BLaER1 (cell line): ENCODE data around the gene NACC2.

Experiments used
- H3K27ac ChIP-seq: shearing (Covaris generic); formaldehyde crosslinking; 2 replicates; pipeline ENCODE4 v1.8.1; 2022
- H3K27me3 ChIP-seq: shearing (Covaris generic); formaldehyde crosslinking; 2 replicates; pipeline ENCODE4 v1.8.1; 2022
- H3K36me3 ChIP-seq: shearing (Covaris generic); formaldehyde crosslinking; 2 replicates; pipeline ENCODE4 v1.8.1; 2022
- H3K4me1 ChIP-seq: shearing (Covaris generic); formaldehyde crosslinking; 2 replicates; pipeline ENCODE4 v1.8.1; 2022
- H3K4me2 ChIP-seq: shearing (Covaris generic); formaldehyde crosslinking; 2 replicates; pipeline ENCODE4 v1.8.1; 2022
- H3K4me3 ChIP-seq: shearing (Covaris generic); formaldehyde crosslinking; 2 replicates; pipeline ENCODE4 v1.8.1; 2022
- H3K9ac ChIP-seq: shearing (Covaris generic); formaldehyde crosslinking; 2 replicates; pipeline ENCODE4 v1.8.1; 2022
- H3K9me3 ChIP-seq: shearing (Covaris generic); formaldehyde crosslinking; 2 replicates; pipeline ENCODE4 v1.8.1; 2022
- H4K20me1 ChIP-seq: shearing (Covaris generic); formaldehyde crosslinking; 2 replicates; pipeline ENCODE4 v1.8.1; 2022
- Cebpa-rat ChIP-seq: shearing (Covaris generic); IDR thresholded peaks from 2 replicates; pipeline ENCODE4 v1.8.1; 2022

NACC2 gene

GRCh38 chr9:136129176-136129575 lies 34.1 kb upstream of the NACC2 start:
- Histone ChIP-seq H3K27me3 (peaks cover 27% of the 10 kb centered on the region), H3K9ac (no peak overlapping the region), H3K4me3 (no peak overlapping the region), H3K4me1 (peaks cover 14% of the 10 kb centered on the region), H3K9me3 (peaks cover 7% of the 10 kb centered on the region; the same call in 1 of the 2 replicates), H3K27ac (no peak overlapping the region), H3K4me2 (no peak overlapping the region), H3K36me3 (no peaks in the 10 kb centered on the region), H4K20me1 (no peaks in the 10 kb centered on the region)
- TF ChIP-seq Cebpa-rat = no peak

GRCh38 chr9:136128436-136128835 lies 33.3 kb upstream of the NACC2 start:
- H3K36me3 ChIP-seq = no peaks in the 10 kb centered on the region
- H3K4me1 ChIP-seq = peaks cover 7% of the 10 kb centered on the region
- TF ChIP-seq Cebpa-rat = no peak
- peaks cover 7% of the 10 kb centered on the region; the same call in 1 of the 2 replicates for H3K9me3 ChIP-seq
- peaks cover 19% of the 10 kb centered on the region for H3K27me3 ChIP-seq
- no peak overlapping the region for H3K4me3 ChIP-seq
- H3K4me2 ChIP-seq = no peak overlapping the region
- no peaks in the 10 kb centered on the region for H4K20me1 ChIP-seq
- H3K27ac ChIP-seq = no peak overlapping the region
- H3K9ac ChIP-seq = no peak overlapping the region

DNA sequence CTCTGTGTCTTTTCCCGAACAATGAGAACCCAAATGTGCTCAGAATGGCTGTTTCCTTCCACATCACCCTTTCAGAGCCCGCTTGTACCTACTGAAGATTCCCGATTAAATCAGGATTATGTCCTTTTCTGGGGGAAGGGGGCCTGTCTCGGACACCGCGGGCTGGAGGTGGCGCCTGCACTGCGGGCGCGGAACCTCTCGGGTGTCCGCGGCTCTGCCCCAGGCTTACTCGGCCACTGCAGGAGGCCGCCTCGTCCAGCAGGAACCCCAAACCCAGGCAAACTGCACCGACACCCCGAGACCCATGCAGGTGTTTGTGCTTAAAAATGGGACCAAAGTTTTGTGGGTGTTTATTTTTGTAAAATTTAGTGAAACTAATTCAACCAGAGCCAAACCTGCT lies 32.2 kb upstream of the NACC2 start:
- TF ChIP-seq Cebpa-rat = no peak
- Histone ChIP-seq H3K4me1 (peaks cover 4% of the 10 kb centered on the region; the same call in 1 of the 2 replicates), H4K20me1 (no peaks in the 10 kb centered on the region), H3K9ac (no peak overlapping the region), H3K9me3 (peaks cover 7% of the 10 kb centered on the region; the same call in 1 of the 2 replicates), H3K4me2 (no peak overlapping the region), H3K27ac (no peak overlapping the region), H3K4me3 (no peak overlapping the region), H3K36me3 (no peaks in the 10 kb centered on the region), H3K27me3 (peaks cover 10% of the 10 kb centered on the region)

DNA sequence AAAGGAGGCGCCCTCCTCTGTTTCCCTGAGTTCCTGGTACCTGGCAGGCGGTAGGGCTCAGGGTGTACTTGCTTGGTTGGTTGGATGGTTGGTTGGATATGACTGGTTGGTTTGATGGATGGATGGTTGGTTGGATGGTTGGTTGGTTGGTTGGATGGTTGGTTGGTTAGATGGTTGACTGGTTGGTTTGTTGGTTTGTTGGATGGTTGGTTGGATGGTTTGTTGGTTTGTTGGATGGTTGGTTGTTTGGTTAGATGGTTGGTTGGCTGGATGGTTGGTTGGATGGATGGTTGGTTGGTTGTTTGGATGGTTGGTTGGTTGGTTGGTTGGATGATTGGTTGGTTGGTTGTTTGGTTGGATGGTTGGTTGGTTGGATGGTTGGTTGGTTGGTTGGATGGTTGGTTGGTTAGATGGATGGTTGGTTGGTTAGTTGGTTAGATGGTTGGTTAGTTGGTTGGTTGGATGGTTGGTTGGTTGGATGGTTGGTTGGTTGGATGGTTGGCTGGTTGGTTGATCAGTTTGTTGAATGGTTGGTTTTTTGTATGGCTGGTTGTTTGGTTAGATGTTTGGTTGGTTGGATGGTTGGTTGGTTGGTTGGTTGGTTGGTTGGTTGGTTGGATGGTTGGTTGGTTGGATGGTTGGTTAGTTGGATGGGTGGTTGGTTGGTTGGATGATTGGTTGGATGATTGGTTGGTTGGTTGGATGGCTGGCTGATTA lies 30.0 kb upstream of the NACC2 start:
- TF ChIP-seq Cebpa-rat = no peak

DNA sequence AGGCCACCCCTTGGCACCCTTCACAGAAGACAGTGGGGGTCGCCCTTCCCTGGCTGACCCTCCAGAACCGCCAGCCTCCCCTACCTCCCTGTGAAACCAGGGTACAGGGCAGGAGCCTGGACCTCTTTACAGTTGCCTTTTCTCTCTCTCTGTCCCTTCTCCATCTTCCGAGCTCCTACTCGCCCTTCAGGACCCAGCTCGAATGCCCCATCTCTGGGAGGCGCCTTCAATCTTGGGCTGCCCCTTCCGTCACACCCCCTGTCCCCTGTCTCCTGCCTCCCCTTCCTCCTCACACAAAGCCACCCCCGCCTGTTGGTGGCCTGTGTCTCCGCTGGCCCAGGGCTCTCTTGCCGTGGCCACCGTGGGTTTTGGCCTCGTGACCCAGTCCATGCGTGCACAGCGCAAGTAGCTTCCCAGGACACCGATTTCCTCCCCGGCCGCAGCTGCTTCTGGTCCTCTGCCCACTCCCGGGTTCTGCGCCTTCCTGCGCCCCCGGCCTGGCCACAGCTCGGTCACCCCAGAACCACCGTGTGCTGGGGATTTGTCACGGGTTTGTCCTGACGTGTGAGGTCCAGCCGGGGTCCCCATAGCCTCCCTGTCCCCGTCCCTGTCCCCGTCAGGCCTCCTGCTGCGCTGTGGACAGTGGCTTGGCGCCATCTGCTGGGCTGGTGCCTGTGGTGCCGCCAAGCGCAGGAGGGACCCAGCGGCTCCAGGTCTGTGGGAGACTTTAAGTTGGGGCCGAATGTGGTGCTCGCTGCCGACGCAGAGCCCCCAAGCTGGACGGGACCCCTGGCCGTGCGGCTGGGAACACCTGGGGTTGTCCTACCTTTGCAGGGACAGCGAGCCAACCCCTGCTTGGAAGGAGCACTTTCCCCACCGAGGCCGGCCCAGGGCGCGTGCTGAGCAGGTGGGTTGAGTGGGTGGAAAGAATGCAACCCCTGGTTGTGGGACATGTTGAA lies 27.6 kb upstream of the NACC2 start:
- peak overlapping the region; percentile 43 for H3K4me2 ChIP-seq
- no peaks in the 10 kb centered on the region for H3K36me3 ChIP-seq
- peaks cover 25% of the 10 kb centered on the region for H3K4me1 ChIP-seq
- no peak for TF ChIP-seq Cebpa-rat
- no peaks in the 10 kb centered on the region for H4K20me1 ChIP-seq
- H3K9me3 ChIP-seq = peaks cover 7% of the 10 kb centered on the region; the same call in 1 of the 2 replicates
- no peak overlapping the region for H3K9ac ChIP-seq
- no peak overlapping the region for H3K4me3 ChIP-seq
- H3K27me3 ChIP-seq = no peaks in the 10 kb centered on the region
- H3K27ac ChIP-seq = no peak overlapping the region

More for the DNA sequence above, 30.0 kb upstream of the NACC2 start:
- no peak overlapping the region for H3K27ac ChIP-seq
- H4K20me1 ChIP-seq = no peaks in the 10 kb centered on the region
- no peak overlapping the region for H3K4me3 ChIP-seq
- H3K9me3 ChIP-seq = peaks cover 7% of the 10 kb centered on the region; the same call in 1 of the 2 replicates
- peaks cover 17% of the 10 kb centered on the region for H3K4me1 ChIP-seq
- no peaks in the 10 kb centered on the region for H3K27me3 ChIP-seq
- H3K4me2 ChIP-seq = no peak overlapping the region
- no peaks in the 10 kb centered on the region for H3K36me3 ChIP-seq
- no peak overlapping the region for H3K9ac ChIP-seq

DNA sequence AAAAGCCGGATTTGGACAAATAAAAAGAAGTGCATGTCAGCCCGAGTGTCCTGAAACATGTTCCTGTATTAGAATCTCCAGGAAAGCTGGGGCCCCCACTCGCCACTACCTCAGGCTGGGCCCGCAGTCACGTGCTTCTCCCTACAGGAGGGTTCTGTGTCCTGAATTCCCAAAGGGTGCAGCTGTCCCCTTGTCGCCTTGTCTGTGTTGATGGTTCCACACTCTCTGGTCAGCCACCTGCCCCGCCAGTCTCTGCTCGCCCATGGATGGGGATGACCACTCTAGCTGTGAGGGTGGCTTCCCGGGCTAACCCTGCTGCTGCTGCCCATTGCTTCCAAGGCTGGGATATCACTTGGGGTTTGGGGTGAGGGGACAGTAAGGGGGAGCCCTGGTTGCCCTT lies 26.7 kb upstream of the NACC2 start:
- Histone ChIP-seq H3K36me3 (peaks cover 5% of the 10 kb centered on the region), H3K27ac (no peak overlapping the region), H3K4me1 (peaks cover 34% of the 10 kb centered on the region), H3K9me3 (peaks cover 7% of the 10 kb centered on the region; the same call in 1 of the 2 replicates), H3K27me3 (no peaks in the 10 kb centered on the region), H4K20me1 (no peaks in the 10 kb centered on the region), H3K4me3 (no peak overlapping the region), H3K9ac (no peak overlapping the region), H3K4me2 (no peak overlapping the region)
- TF ChIP-seq Cebpa-rat = no peak

DNA sequence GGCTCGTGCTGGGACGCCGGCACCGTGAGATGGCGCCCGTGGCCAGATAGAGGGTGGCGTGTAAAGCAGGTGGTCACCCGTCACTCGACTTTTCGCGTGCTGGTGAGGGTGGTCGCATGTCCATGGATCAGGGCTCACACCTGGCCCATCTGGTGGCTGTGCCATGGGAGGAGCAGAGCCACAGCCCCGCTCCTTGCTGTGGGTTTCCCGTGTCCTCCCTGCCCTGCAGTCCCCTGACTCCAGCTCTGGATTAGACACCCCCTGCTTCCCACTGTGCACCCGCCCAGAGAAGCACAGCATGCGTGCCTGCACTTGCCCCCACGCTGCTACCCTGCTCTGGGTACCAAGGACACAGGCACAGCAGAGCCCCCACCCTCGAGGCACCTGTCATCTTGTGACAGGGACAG lies 25.4 kb upstream of the NACC2 start:
- peak overlapping the region; percentile 91; the same call in 1 of the 2 replicates for H3K9ac ChIP-seq

DNA sequence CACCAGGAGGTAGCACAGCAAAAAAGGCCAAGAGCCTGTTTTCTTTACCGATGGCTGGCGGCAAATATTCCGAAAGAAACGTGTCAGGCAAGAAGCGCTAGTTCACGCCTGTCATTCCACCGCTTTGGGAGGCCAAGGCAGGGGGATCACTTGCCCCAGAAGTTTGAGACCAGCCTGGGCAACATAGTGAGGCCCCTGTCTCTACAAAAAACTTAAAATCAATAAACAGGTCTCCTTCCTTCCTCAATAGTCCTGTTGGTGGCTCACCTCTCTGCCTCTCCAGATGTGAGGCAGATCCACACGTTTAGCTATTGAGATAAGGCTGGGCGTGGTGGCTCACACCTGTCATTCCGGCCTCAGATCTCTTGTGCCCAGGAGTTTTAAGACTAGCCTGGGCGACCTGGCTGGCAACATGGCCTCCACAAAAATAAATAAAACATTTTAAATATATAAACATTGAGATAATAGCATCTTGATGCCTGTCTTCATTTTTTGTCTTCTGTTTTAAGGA lies 24.8 kb upstream of the NACC2 start:
- Histone ChIP-seq H3K4me2 (peak overlapping the region; percentile 99), H3K4me3 (peak overlapping the region; percentile 87), H4K20me1 (no peaks in the 10 kb centered on the region), H3K27me3 (no peaks in the 10 kb centered on the region), H3K9ac (peak overlapping the region; percentile 91), H3K4me1 (peaks cover 36% of the 10 kb centered on the region), H3K36me3 (peaks cover 24% of the 10 kb centered on the region), H3K9me3 (no peaks in the 10 kb centered on the region), H3K27ac (peak overlapping the region; percentile 91)
- no peak for TF ChIP-seq Cebpa-rat

More for the DNA sequence above, 25.4 kb upstream of the NACC2 start:
- H3K27me3 ChIP-seq = no peaks in the 10 kb centered on the region
- peaks cover 19% of the 10 kb centered on the region for H3K36me3 ChIP-seq
- no peak overlapping the region for H3K27ac ChIP-seq
- peak overlapping the region; percentile 99 for H3K4me2 ChIP-seq
- TF ChIP-seq Cebpa-rat = no peak
- H3K9me3 ChIP-seq = peaks cover 4% of the 10 kb centered on the region; the same call in 1 of the 2 replicates
- no peak overlapping the region for H3K4me3 ChIP-seq
- H3K4me1 ChIP-seq = peaks cover 36% of the 10 kb centered on the region
- no peaks in the 10 kb centered on the region for H4K20me1 ChIP-seq

- no peak for TF ChIP-seq Cebpa-rat
- Histone ChIP-seq H3K9ac (peak overlapping the region; percentile 91), H3K9me3 (no peaks in the 10 kb centered on the region), H3K4me2 (peak overlapping the region; percentile 99), H3K4me1 (peaks cover 36% of the 10 kb centered on the region), H4K20me1 (no peaks in the 10 kb centered on the region), H3K27ac (peak overlapping the region; percentile 91), H3K4me3 (peak overlapping the region; percentile 87), H3K27me3 (no peaks in the 10 kb centered on the region), H3K36me3 (peaks cover 30% of the 10 kb centered on the region)
Observed at GRCh38 chr9:136119061-136119882, 24.2 kb upstream of the NACC2 start.
